ENCODE results near the gene UGT1A5.

- no peak for TF ChIP-seq CTCF (IDR thresholded peaks at IDR 0.05)
- TF ChIP-seq POLR2A (IDR thresholded peaks at IDR 0.05), result no peak
Measured at GRCh38 chr2:233792720-233793119, 80.0 kb downstream of the UGT1A5 start.

All from uterus (tissue), 2 donors.